ENCODE measurements around the gene ACSL1.

DNA sequence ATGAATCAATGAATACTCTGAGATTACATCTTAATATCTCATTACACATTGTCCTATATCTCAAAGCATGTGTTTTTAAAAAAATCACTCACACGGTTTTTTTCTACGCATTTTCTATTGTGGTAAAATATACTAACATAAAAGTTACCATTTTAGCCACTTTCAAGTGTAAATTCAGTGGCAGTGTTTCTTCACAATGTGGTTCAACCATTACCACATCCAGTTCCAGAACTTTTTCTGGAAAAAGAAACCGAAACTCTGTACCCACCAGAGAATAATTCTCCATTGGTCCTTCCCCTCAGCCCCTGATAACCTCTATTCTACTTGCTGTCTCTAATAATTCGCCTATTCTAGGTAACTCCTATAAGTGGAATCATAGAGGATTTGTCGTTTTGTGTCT is 35.3 kb upstream of the ACSL1 start:
- TF ChIP-seq, protein P1, sequence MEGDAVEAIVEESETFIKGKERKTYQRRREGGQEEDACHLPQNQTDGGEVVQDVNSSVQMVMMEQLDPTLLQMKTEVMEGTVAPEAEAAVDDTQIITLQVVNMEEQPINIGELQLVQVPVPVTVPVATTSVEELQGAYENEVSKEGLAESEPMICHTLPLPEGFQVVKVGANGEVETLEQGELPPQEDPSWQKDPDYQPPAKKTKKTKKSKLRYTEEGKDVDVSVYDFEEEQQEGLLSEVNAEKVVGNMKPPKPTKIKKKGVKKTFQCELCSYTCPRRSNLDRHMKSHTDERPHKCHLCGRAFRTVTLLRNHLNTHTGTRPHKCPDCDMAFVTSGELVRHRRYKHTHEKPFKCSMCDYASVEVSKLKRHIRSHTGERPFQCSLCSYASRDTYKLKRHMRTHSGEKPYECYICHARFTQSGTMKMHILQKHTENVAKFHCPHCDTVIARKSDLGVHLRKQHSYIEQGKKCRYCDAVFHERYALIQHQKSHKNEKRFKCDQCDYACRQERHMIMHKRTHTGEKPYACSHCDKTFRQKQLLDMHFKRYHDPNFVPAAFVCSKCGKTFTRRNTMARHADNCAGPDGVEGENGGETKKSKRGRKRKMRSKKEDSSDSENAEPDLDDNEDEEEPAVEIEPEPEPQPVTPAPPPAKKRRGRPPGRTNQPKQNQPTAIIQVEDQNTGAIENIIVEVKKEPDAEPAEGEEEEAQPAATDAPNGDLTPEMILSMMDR (IDR thresholded peaks at IDR 0.05) = no peak
- TF ChIP-seq POLR2A (IDR thresholded peaks at IDR 0.05) = no peak
